Smooth muscle cell (in vitro differentiated cells): ENCODE measurements around the gene OPN4. TPM values are rescaled to one million over a fixed set of nuclear protein-coding genes. Genes with fewer than 3 reads are reported as not detected.

Experiments
- DNase-seq: peaks from one replicate; lab custom pipeline; 2025; ENCODE audit not compliant: unreplicated experiment; lab: John Stamatoyannopoulos, UW
- H2AFZ ChIP-seq: fragments of 200-600 bp; sonication (generic); 2 replicates; pipeline ENCODE4 v1.6.0; 2016; ENCODE audit warnings: antibody characterized with exemption, low read depth, mild to moderate bottlenecking
- H3F3A ChIP-seq: fragments of 200-600 bp; sonication (generic); 2 replicates; pipeline ENCODE4 v1.6.0; 2017; ENCODE audit warnings: antibody characterized with exemption, low read depth
- H3K27ac ChIP-seq: fragments of 200-600 bp; sonication (generic); 2 replicates; pipeline ENCODE4 v1.5.1; 2016; ENCODE audit warnings: low read depth, mild to moderate bottlenecking
- H3K27me3 ChIP-seq: fragments of 200-600 bp; sonication (generic); 2 replicates; pipeline ENCODE4 v1.6.1; 2016; ENCODE audit warnings: low read depth, mild to moderate bottlenecking
- H3K36me3 ChIP-seq: fragments of 200-600 bp; sonication (generic); 2 replicates; pipeline ENCODE4 v1.5.1; 2016; ENCODE audit warnings: low read depth
- H3K4me1 ChIP-seq: fragments of 200-600 bp; sonication (generic); 2 replicates; pipeline ENCODE4 v1.5.1; 2016; ENCODE audit warnings: low read depth
- H3K4me2 ChIP-seq: fragments of 200-600 bp; sonication (generic); 2 replicates; pipeline ENCODE4 v1.6.0; 2016; ENCODE audit warnings: mild to moderate bottlenecking
- H3K4me3 ChIP-seq: fragments of 200-600 bp; sonication (generic); 2 replicates; pipeline ENCODE4 v1.5.1; 2016; ENCODE audit warnings: mild to moderate bottlenecking
- H3K79me2 ChIP-seq: fragments of 200-600 bp; sonication (generic); 2 replicates; pipeline ENCODE4 v1.6.0; 2016; ENCODE audit warnings: low read depth, mild to moderate bottlenecking
- H3K9ac ChIP-seq: fragments of 200-600 bp; sonication (generic); 2 replicates; pipeline ENCODE4 v1.6.0; 2016; ENCODE audit warnings: low read depth
- H3K9me3 ChIP-seq: fragments of 200-600 bp; sonication (generic); replicated peaks from 2 replicates; pipeline ENCODE4 v1.5.1; 2016; ENCODE audit warnings: low read depth
- H4K20me1 ChIP-seq: fragments of 200-600 bp; sonication (generic); 2 replicates; pipeline ENCODE4 v1.6.0; 2016; ENCODE audit warnings: low read depth
- CTCF ChIP-seq: fragments of 200-600 bp; sonication (generic); IDR thresholded peaks from 2 replicates; pipeline ENCODE4 v1.5.1; 2017; ENCODE audit warnings: borderline replicate concordance, mild to moderate bottlenecking, antibody characterized with exemption; ENCODE audit not compliant: insufficient read depth, poor library complexity, severe bottlenecking
- WGBS: methylation state at CpG from one replicate; pipeline ENCODE4 v1.1.7; 2016; ENCODE audit warnings: low lambda C conversion rate; 5-methylcytosine and 5-hydroxymethylcytosine counted together
- polyA plus RNA-seq: library from polyadenylated mRNA; unstranded; fragments of >200 nt; fragmentation: Nextera tagmentation; extraction: Ambion mirVana; gene quantifications from 2 replicates; pipeline ENCODE4 v1.2.1, GENCODE V29; 2016
- total RNA-seq: library from RNA; depleted of rRNA; stranded (reverse); fragments of >200 nt; gene quantifications from 2 replicates; pipeline ENCODE4 v1.2.3, GENCODE V29; 2014

The OPN4 gene
- total and polyA plus RNA-seq, 2 experiments from 2014 or later = not detected

GRCh38 chr10:86655173-86655540, 810 bp downstream of the OPN4 start:
- peaks cover 5% of the 10 kb centered on the region for H3K4me1 ChIP-seq
- no peaks in the 10 kb centered on the region for H3K9me3 ChIP-seq
- H3K79me2 ChIP-seq = no peaks in the 10 kb centered on the region
- H3F3A ChIP-seq = no peaks in the 10 kb centered on the region
- H3K36me3 ChIP-seq = no peaks in the 10 kb centered on the region
- H3K27me3 ChIP-seq = no peaks in the 10 kb centered on the region
- H3K27ac ChIP-seq = no peak overlapping the region
- WGBS = 95% methylated on average over 4 of the region's 4 CpGs
- TF ChIP-seq CTCF = no peak
- DNase-seq = no peak
- no peak overlapping the region for H3K4me2 ChIP-seq
- no peak overlapping the region for H2AFZ ChIP-seq
- H4K20me1 ChIP-seq = no peaks in the 10 kb centered on the region
- no peak overlapping the region for H3K9ac ChIP-seq
- H3K4me3 ChIP-seq = no peak overlapping the region

GRCh38 chr10:86655596-86655995, 1.2 kb downstream of the OPN4 start:
- H3K4me1 ChIP-seq = peaks cover 5% of the 10 kb centered on the region
- TF ChIP-seq CTCF = no peak
- no peak overlapping the region for H3K4me3 ChIP-seq
- H3K79me2 ChIP-seq = no peaks in the 10 kb centered on the region
- no peak overlapping the region for H3K9ac ChIP-seq
- no peak overlapping the region for H3K4me2 ChIP-seq
- no peak overlapping the region for H2AFZ ChIP-seq
- no peaks in the 10 kb centered on the region for H3K36me3 ChIP-seq
- no peaks in the 10 kb centered on the region for H3K9me3 ChIP-seq
- no peaks in the 10 kb centered on the region for H3K27me3 ChIP-seq
- no peak for DNase-seq
- WGBS = 95% methylated on average over 3 of the region's 3 CpGs
- no peaks in the 10 kb centered on the region for H3F3A ChIP-seq
- H4K20me1 ChIP-seq = no peaks in the 10 kb centered on the region
- H3K27ac ChIP-seq = no peak overlapping the region

- peaks cover 5% of the 10 kb centered on the region for H3K4me1 ChIP-seq
- no peak overlapping the region for H3K27ac ChIP-seq
- H3K9ac ChIP-seq = no peak overlapping the region
- H3K9me3 ChIP-seq = no peaks in the 10 kb centered on the region
- no peak for TF ChIP-seq CTCF
- H3F3A ChIP-seq = no peaks in the 10 kb centered on the region
- H3K4me3 ChIP-seq = no peak overlapping the region
- no peaks in the 10 kb centered on the region for H3K36me3 ChIP-seq
- H3K27me3 ChIP-seq = no peaks in the 10 kb centered on the region
- H3K4me2 ChIP-seq = no peak overlapping the region
- H2AFZ ChIP-seq = no peak overlapping the region
- 90% methylated on average over 8 of the region's 8 CpGs for WGBS
- no peak for DNase-seq
- H4K20me1 ChIP-seq = no peaks in the 10 kb centered on the region
- no peaks in the 10 kb centered on the region for H3K79me2 ChIP-seq
Observed at GRCh38 chr10:86657011-86657395, 2.7 kb downstream of the OPN4 start.

GRCh38 chr10:86657396-86658011, 3.2 kb downstream of the OPN4 start:
- no peak overlapping the region for H2AFZ ChIP-seq

More at GRCh38 chr10:86657396-86658011, 3.2 kb downstream of the OPN4 start:
- no peaks in the 10 kb centered on the region for H3K36me3 ChIP-seq
- no peaks in the 10 kb centered on the region for H3F3A ChIP-seq
- H4K20me1 ChIP-seq = no peaks in the 10 kb centered on the region
- H3K4me2 ChIP-seq = no peak overlapping the region
- peaks cover 3% of the 10 kb centered on the region for H3K4me1 ChIP-seq
- H3K9ac ChIP-seq = no peak overlapping the region
- no peaks in the 10 kb centered on the region for H3K9me3 ChIP-seq
- no peak overlapping the region for H3K27ac ChIP-seq
- WGBS = 87% methylated on average over 18 of the region's 19 CpGs
- no peak for TF ChIP-seq CTCF
- H3K4me3 ChIP-seq = no peak overlapping the region
- no peaks in the 10 kb centered on the region for H3K27me3 ChIP-seq
- DNase-seq = no peak
- H3K79me2 ChIP-seq = no peaks in the 10 kb centered on the region
